Muscle of leg (tissue), 11 donors: ENCODE measurements around the gene TMEM132D. TPM values are rescaled to one million over a fixed set of nuclear protein-coding genes. Genes with fewer than 3 reads are reported as not detected.
"Not testable (repeated sequence)": the region's sequence is repeated elsewhere in the genome, so short reads cannot be mapped to it uniquely, and the experiment has no call there.

Source experiments
- DNase-seq: peaks from one replicate; pipeline ENCODE4 v3.0.0; 2013
- H3K27ac ChIP-seq: one replicate; pipeline ENCODE4 v1.5.1; 2013; ENCODE audit warnings: mild to moderate bottlenecking, low read length, control low read depth
- H3K27me3 ChIP-seq: one replicate; pipeline ENCODE4 v1.6.1; 2013; ENCODE audit warnings: low read length; ENCODE audit not compliant: control insufficient read depth, insufficient read depth
- H3K36me3 ChIP-seq: one replicate; pipeline ENCODE4 v1.6.1; 2013; ENCODE audit warnings: low read length; ENCODE audit not compliant: control insufficient read depth, insufficient read depth
- H3K4me1 ChIP-seq: one replicate; pipeline ENCODE4 v1.6.1; 2013; ENCODE audit warnings: low read length; ENCODE audit not compliant: control insufficient read depth, insufficient read depth
- H3K4me3 ChIP-seq: one replicate; pipeline ENCODE4 v1.5.1; 2013; ENCODE audit warnings: low read length, control low read depth
- H3K9me3 ChIP-seq: replicated peaks from 2 replicates; pipeline ENCODE4 v1.6.1; 2013; ENCODE audit warnings: low read depth, low read length; ENCODE audit not compliant: control insufficient read depth
- WGBS: methylation state at CpG from one replicate; pipeline ENCODE4 v1.1.5; 2013; ENCODE audit warnings: missing lambda C conversion rate; ENCODE audit not compliant: insufficient coverage; 5-methylcytosine and 5-hydroxymethylcytosine counted together
- polyA plus RNA-seq, 8 donors: library from polyadenylated mRNA; unstranded; fragments of 120-200 nt; gene quantifications; one replicate each; pipeline versions ENCODE4 v1.2.1 to v1.2.3, GENCODE V29; 2013; ENCODE audit warnings: inconsistent platforms in 1 of 8, low replicate concordance in 1 of 8; ENCODE audit not compliant: insufficient read length in 8 of 8, insufficient read depth in 1 of 8
- total RNA-seq: library from RNA; stranded (reverse); fragments of 120-200 nt; gene quantifications from one replicate; pipeline ENCODE4 v1.2.4, GENCODE V29; 2013

Gene TMEM132D
- total and polyA plus RNA-seq, 9 donors, result 0.44 to 2.0 (median 0.85) TPM

GRCh38 chr12:129067491-129067890 is 836.3 kb downstream of the TMEM132D start:
- DNase-seq, result peak; percentile 19
- H3K36me3 ChIP-seq, result no peaks in the 10 kb centered on the region
- H3K27me3 ChIP-seq, result peaks cover 2% of the 10 kb centered on the region
- H3K27ac ChIP-seq, result no peak overlapping the region
- WGBS, result 24% methylated on average over 3 of the region's 9 CpGs
- H3K4me1 ChIP-seq, result peaks cover 25% of the 10 kb centered on the region
- H3K4me3 ChIP-seq, result no peak overlapping the region
- no peaks in the 10 kb centered on the region for H3K9me3 ChIP-seq

GRCh38 chr12:129064209-129064855 is 839.5 kb downstream of the TMEM132D start:
- H3K27ac ChIP-seq, result peak overlapping the region; percentile 47
- DNase-seq, result peak; percentile 72
- H3K4me3 ChIP-seq, result no peak overlapping the region
- no peaks in the 10 kb centered on the region for H3K9me3 ChIP-seq
- H3K27me3 ChIP-seq, result peaks cover 2% of the 10 kb centered on the region
- peaks cover 25% of the 10 kb centered on the region for H3K4me1 ChIP-seq
- WGBS, result 23% methylated on average over 13 of the region's 14 CpGs
- H3K36me3 ChIP-seq, result no peaks in the 10 kb centered on the region

- 80% methylated on average over 4 of the region's 4 CpGs for WGBS
- Histone ChIP-seq H3K4me1 (peaks cover 21% of the 10 kb centered on the region), H3K36me3 (no peaks in the 10 kb centered on the region), H3K27me3 (peaks cover 2% of the 10 kb centered on the region), H3K4me3 (no peak overlapping the region), H3K27ac (no peak overlapping the region), H3K9me3 (no peaks in the 10 kb centered on the region)
- no peak for DNase-seq
These were observed 840.2 kb downstream of the TMEM132D start for GRCh38 chr12:129063600-129063999.

- no peaks in the 10 kb centered on the region for H3K4me1 ChIP-seq
- no peak overlapping the region for H3K4me3 ChIP-seq
- 66% methylated on average over 8 of the region's 11 CpGs for WGBS
- H3K36me3 ChIP-seq, result no peaks in the 10 kb centered on the region
- no peak for DNase-seq
- no peak overlapping the region for H3K27ac ChIP-seq
- H3K9me3 ChIP-seq, result no peaks in the 10 kb centered on the region
- no peaks in the 10 kb centered on the region for H3K27me3 ChIP-seq
These were observed 850.6 kb downstream of the TMEM132D start for GRCh38 chr12:129053232-129053631.

GRCh38 chr12:129052373-129052772 is 851.5 kb downstream of the TMEM132D start:
- no peaks in the 10 kb centered on the region for H3K9me3 ChIP-seq

GRCh38 chr12:129049917-129050316 is 853.9 kb downstream of the TMEM132D start:
- peak; percentile 61 for DNase-seq
- no peak overlapping the region for H3K4me3 ChIP-seq

More at GRCh38 chr12:129052373-129052772, 851.5 kb downstream of the TMEM132D start:
- Histone ChIP-seq H3K36me3 (no peaks in the 10 kb centered on the region), H3K4me1 (no peaks in the 10 kb centered on the region), H3K27me3 (no peaks in the 10 kb centered on the region), H3K4me3 (no peak overlapping the region), H3K27ac (no peak overlapping the region)
- no peak for DNase-seq

GRCh38 chr12:129043334-129043733 is 860.5 kb downstream of the TMEM132D start:
- WGBS, result 89% methylated on average over 9 of the region's 11 CpGs
- not testable (repeated sequence) for H3K27ac ChIP-seq, H3K9me3 ChIP-seq

More at GRCh38 chr12:129049917-129050316, 853.9 kb downstream of the TMEM132D start:
- Histone ChIP-seq H3K27ac (no peak overlapping the region), H3K36me3 (no peaks in the 10 kb centered on the region), H3K4me1 (no peaks in the 10 kb centered on the region), H3K9me3 (no peaks in the 10 kb centered on the region), H3K27me3 (no peaks in the 10 kb centered on the region)
- WGBS, result no CpG with 5 or more reads among the region's 1 CpG

GRCh38 chr12:129036135-129036534 is 867.7 kb downstream of the TMEM132D start:
- H3K27me3 ChIP-seq, result peaks cover 6% of the 10 kb centered on the region
- H3K4me1 ChIP-seq, result no peaks in the 10 kb centered on the region
- no peak overlapping the region for H3K27ac ChIP-seq
- WGBS, result 83% methylated on average over 7 of the region's 9 CpGs
- no peaks in the 10 kb centered on the region for H3K36me3 ChIP-seq
- no peak for DNase-seq
- no peak overlapping the region for H3K4me3 ChIP-seq
- no peaks in the 10 kb centered on the region for H3K9me3 ChIP-seq

More at GRCh38 chr12:129043334-129043733, 860.5 kb downstream of the TMEM132D start:
- H3K4me3 ChIP-seq, DNase-seq, H3K4me1 ChIP-seq, H3K27me3 ChIP-seq, H3K36me3 ChIP-seq: not testable (repeated sequence)

GRCh38 chr12:129034558-129035289 is 869.1 kb downstream of the TMEM132D start:
- Histone ChIP-seq H3K36me3 (no peaks in the 10 kb centered on the region), H3K27me3 (peaks cover 6% of the 10 kb centered on the region), H3K9me3 (no peaks in the 10 kb centered on the region), H3K27ac (no peak overlapping the region), H3K4me3 (no peak overlapping the region), H3K4me1 (no peaks in the 10 kb centered on the region)
- 49% methylated on average over 10 of the region's 15 CpGs for WGBS
- DNase-seq, result no peak

- Histone ChIP-seq H3K9me3 (no peaks in the 10 kb centered on the region), H3K36me3 (no peaks in the 10 kb centered on the region), H3K4me3 (no peak overlapping the region), H3K27ac (no peak overlapping the region), H3K4me1 (no peaks in the 10 kb centered on the region), H3K27me3 (peaks cover 10% of the 10 kb centered on the region)
- no peak for DNase-seq
- whole genome bisulfite sequencing, result 40% methylated on average over 13 of the region's 16 CpGs
These were observed 875.0 kb downstream of the TMEM132D start for GRCh38 chr12:129028844-129029243.
